Measurements from ENCODE around the gene LRRC34. TPM values are rescaled to one million over a fixed set of nuclear protein-coding genes. Genes with fewer than 3 reads are reported as not detected.

Gene LRRC34
- total and polyA plus RNA-seq, 9 of the 15 experiments (the other 6 are each of a cell fraction or from before 2014, with no cell fraction given): 0.17 to 0.30 TPM; not detected in 7

- peak; percentile 88 for TF ChIP-seq KDM5B (IDR thresholded peaks at IDR 0.05; ENCODE audit: insufficient replicate concordance, low read depth, low read length)
- peak; percentile 89 for TF ChIP-seq AFF4 (CRISPR knock-in tag; IDR thresholded peaks at IDR 0.05)
- no peak for TF ChIP-seq EP300 (IDR thresholded peaks at IDR 0.05; ENCODE audit: low read length)
- TF ChIP-seq ZNF780A (CRISPR knock-in tag; IDR thresholded peaks at IDR 0.05): no peak
- no peak for TF ChIP-seq FUS (optimal IDR thresholded peaks at IDR 0.05; ENCODE audit: low read depth, low read length)
- no peak for TF ChIP-seq CBFA2T3 (IDR thresholded peaks at IDR 0.05)
- no peak for TF ChIP-seq MXD1 (CRISPR knock-in tag; IDR thresholded peaks at IDR 0.05; ENCODE audit: borderline replicate concordance, poor library complexity, severe bottlenecking)
- no peak for TF ChIP-seq RBM15 (IDR thresholded peaks at IDR 0.05; ENCODE audit: insufficient read depth, low read length)
- no peak for TF ChIP-seq GABPB2 (CRISPR knock-in tag; conservative IDR thresholded peaks at IDR 0.05)
- TF ChIP-seq TBL1XR1 (IDR thresholded peaks at IDR 0.05; ENCODE audit: low read length in 2 of 2): no peak
- TF ChIP-seq TFAP4 (CRISPR knock-in tag; IDR thresholded peaks at IDR 0.05; ENCODE audit: borderline replicate concordance): peak; percentile 84
- no peak for TF ChIP-seq BACH1 (tag; IDR thresholded peaks at IDR 0.05)
- TF ChIP-seq SPI1 (IDR thresholded peaks at IDR 0.05; ENCODE audit: borderline replicate concordance, low read depth, low read length): peak; percentile 37; the same call in 1 of the 2 replicates
- no peak for TF ChIP-seq ID3 (CRISPR knock-in tag; IDR thresholded peaks at IDR 0.05)
- no peak; the same call in 1 of the 2 replicates for TF ChIP-seq ID3 (tag; IDR thresholded peaks at IDR 0.05)
- no peak for TF ChIP-seq EZH2 (IDR thresholded peaks at IDR 0.05; ENCODE audit: borderline replicate concordance, low read depth, low read length)
- TF ChIP-seq HOMEZ (CRISPR knock-in tag; IDR thresholded peaks at IDR 0.05): no peak
- no peak for TF ChIP-seq KDM1A (IDR thresholded peaks at IDR 0.05)
Observed at GRCh38 chr3:169772897-169773816, 39.5 kb downstream of the LRRC34 start, which contains the start of gene MYNN (continued).
